Measurements from ENCODE around the gene GABBR2. TPM values are rescaled to one million over a fixed set of nuclear protein-coding genes. Genes with fewer than 3 reads are reported as not detected.

Gene GABBR2
- polyA plus RNA-seq, 1 of the 3 experiments (the other 2 are of a cell fraction) = not detected

DNA sequence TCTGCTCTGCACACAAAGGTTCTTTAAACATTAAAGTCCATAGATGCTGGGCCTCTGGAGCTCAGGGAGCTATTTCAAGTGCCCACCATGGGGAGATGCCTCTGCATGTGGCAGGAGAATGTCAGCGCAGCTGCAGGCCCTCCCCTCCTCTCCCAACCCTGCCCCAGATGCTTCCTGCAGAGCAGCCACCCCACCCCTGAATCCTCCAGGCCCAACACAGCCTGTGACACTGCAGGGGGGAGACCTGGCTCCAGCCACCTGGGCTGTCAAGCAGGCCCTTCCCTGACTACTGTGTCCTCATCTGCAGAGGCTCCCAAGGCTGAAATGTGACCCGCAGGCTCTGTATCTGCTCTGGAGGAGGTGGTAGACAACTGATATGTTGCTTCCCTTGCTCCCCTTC is 213.9 kb downstream of the GABBR2 start:
- WGBS (ENCODE audit: low lambda C conversion rate) = 54% methylated on average over 2 of the region's 2 CpGs
- CTCF ChIA-PET = no interaction called here

More for the DNA sequence above, 213.9 kb downstream of the GABBR2 start:
- Histone ChIP-seq H3K4me1 (ENCODE audit: control insufficient read depth in 1 of 2, insufficient read depth in 2 of 2, low read depth in 1 of 2, low read length in 1 of 2) (0 out of 4 replicates have a peak, but pooled peaks cover 0 to 4% of the 10 kb centered on the region in 2 experiments), H2AFZ (ENCODE audit: low read depth) (no peak overlapping the region), H3K9me2 (no peaks in the 10 kb centered on the region), H3K79me2 (ENCODE audit: insufficient read depth) (no peaks in the 10 kb centered on the region), H4K20me1 (ENCODE audit: insufficient read depth) (no peaks in the 10 kb centered on the region), H3K9ac (no peak overlapping the region), H3K27me3 (ENCODE audit: insufficient read depth) (no peaks in the 10 kb centered on the region), H3K4me3 (ENCODE audit: low read depth in 2 of 2, low read length in 1 of 2) (no peak overlapping the region), H3K4me2 (no peak overlapping the region), H3K27ac (ENCODE audit: low read depth in 2 of 2, low read length in 1 of 2) (no peak overlapping the region), H3K9me3 (no peaks in the 10 kb centered on the region), H3F3A (replicated peaks; ENCODE audit: insufficient read depth) (no peaks in the 10 kb centered on the region), H3K36me3 (replicated peaks in 1 of 2; ENCODE audit: control insufficient read depth in 1 of 2, insufficient read depth in 2 of 2, low read length in 1 of 2) (no peaks in the 10 kb centered on the region)
- POLR2A ChIA-PET = no interaction called here
- no peak for TF ChIP-seq FOSL2 (IDR thresholded peaks at IDR 0.05; ENCODE audit: borderline replicate concordance, low read depth)
- no peak for TF ChIP-seq REST (IDR thresholded peaks at IDR 0.05; ENCODE audit: low read depth, low read length)
- TF ChIP-seq POLR2AphosphoS5 (IDR thresholded peaks at IDR 0.05; ENCODE audit: low read depth, low read length) = no peak
- no peak for TF ChIP-seq MXI1 (IDR thresholded peaks at IDR 0.05; ENCODE audit: low read depth, low read length)
- TF ChIP-seq, protein P1, sequence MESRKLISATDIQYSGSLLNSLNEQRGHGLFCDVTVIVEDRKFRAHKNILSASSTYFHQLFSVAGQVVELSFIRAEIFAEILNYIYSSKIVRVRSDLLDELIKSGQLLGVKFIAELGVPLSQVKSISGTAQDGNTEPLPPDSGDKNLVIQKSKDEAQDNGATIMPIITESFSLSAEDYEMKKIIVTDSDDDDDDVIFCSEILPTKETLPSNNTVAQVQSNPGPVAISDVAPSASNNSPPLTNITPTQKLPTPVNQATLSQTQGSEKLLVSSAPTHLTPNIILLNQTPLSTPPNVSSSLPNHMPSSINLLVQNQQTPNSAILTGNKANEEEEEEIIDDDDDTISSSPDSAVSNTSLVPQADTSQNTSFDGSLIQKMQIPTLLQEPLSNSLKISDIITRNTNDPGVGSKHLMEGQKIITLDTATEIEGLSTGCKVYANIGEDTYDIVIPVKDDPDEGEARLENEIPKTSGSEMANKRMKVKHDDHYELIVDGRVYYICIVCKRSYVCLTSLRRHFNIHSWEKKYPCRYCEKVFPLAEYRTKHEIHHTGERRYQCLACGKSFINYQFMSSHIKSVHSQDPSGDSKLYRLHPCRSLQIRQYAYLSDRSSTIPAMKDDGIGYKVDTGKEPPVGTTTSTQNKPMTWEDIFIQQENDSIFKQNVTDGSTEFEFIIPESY (IDR thresholded peaks at IDR 0.05; ENCODE audit: borderline replicate concordance, low read depth) = no peak
- TF ChIP-seq TAF1 (IDR thresholded peaks at IDR 0.05; ENCODE audit: borderline replicate concordance, low read depth, low read length) = no peak
- TF ChIP-seq SMC3 (IDR thresholded peaks at IDR 0.05; ENCODE audit: low read depth, low read length) = no peak
- no peak for TF ChIP-seq RCOR1 (IDR thresholded peaks at IDR 0.05; ENCODE audit: low read length)
- TF ChIP-seq, protein P2, sequence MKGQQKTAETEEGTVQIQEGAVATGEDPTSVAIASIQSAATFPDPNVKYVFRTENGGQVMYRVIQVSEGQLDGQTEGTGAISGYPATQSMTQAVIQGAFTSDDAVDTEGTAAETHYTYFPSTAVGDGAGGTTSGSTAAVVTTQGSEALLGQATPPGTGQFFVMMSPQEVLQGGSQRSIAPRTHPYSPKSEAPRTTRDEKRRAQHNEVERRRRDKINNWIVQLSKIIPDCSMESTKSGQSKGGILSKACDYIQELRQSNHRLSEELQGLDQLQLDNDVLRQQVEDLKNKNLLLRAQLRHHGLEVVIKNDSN (IDR thresholded peaks at IDR 0.05; ENCODE audit: borderline replicate concordance, low read depth) = no peak
- TF ChIP-seq GATA2 (CRISPR knock-in tag; IDR thresholded peaks at IDR 0.05) = no peak
- TF ChIP-seq, protein P3, sequence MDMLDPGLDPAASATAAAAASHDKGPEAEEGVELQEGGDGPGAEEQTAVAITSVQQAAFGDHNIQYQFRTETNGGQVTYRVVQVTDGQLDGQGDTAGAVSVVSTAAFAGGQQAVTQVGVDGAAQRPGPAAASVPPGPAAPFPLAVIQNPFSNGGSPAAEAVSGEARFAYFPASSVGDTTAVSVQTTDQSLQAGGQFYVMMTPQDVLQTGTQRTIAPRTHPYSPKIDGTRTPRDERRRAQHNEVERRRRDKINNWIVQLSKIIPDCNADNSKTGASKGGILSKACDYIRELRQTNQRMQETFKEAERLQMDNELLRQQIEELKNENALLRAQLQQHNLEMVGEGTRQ (IDR thresholded peaks at IDR 0.05; ENCODE audit: borderline replicate concordance, low read depth, low read length) = no peak
- TF ChIP-seq CHD2 (IDR thresholded peaks at IDR 0.05; ENCODE audit: low read length, partially characterized antibody) = no peak
- TF ChIP-seq YY1 (IDR thresholded peaks at IDR 0.05; ENCODE audit: low read depth) = no peak
- no peak for TF ChIP-seq EZH2phosphoT487 (IDR thresholded peaks at IDR 0.05; ENCODE audit: borderline replicate concordance, low read depth)
- TF ChIP-seq, protein P4, sequence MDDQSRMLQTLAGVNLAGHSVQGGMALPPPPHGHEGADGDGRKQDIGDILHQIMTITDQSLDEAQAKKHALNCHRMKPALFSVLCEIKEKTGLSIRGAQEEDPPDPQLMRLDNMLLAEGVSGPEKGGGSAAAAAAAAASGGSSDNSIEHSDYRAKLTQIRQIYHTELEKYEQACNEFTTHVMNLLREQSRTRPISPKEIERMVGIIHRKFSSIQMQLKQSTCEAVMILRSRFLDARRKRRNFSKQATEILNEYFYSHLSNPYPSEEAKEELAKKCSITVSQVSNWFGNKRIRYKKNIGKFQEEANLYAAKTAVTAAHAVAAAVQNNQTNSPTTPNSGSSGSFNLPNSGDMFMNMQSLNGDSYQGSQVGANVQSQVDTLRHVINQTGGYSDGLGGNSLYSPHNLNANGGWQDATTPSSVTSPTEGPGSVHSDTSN (IDR thresholded peaks at IDR 0.05) = no peak
- no peak for TF ChIP-seq CTCF (IDR thresholded peaks at IDR 0.05)
- no peak for TF ChIP-seq NFIC (IDR thresholded peaks at IDR 0.05; ENCODE audit: borderline replicate concordance)
- TF ChIP-seq NRF1 (IDR thresholded peaks at IDR 0.05; ENCODE audit: low read depth, low read length) = no peak
- DNase-seq = no peak
